Measurements from ENCODE around the gene CARNS1. TPM values are rescaled to one million over a fixed set of nuclear protein-coding genes. Genes with fewer than 3 reads are reported as not detected.
A peak's percentile ranks its signal among the peaks of the same experiment; 100 is the strongest.

Gene CARNS1
- polyA plus RNA-seq, 1 donor (not counting 4 experiments of a cell fraction or from before 2014, with no cell fraction given): not detected

- Histone ChIP-seq H2AFZ (ENCODE audit: control insufficient read depth, low read length) (peak overlapping the region; percentile 73), H3K27me3 (ENCODE audit: control insufficient read depth, extremely low read depth, insufficient read depth, low read length) (peaks cover 4% of the 10 kb centered on the region), H3K4me1 (ENCODE audit: control insufficient read depth, extremely low read depth, insufficient read depth, low read length) (peaks cover 22% of the 10 kb centered on the region), H3K9ac (ENCODE audit: control insufficient read depth, extremely low read depth, insufficient read depth, low read length) (peak overlapping the region; percentile 56), H4K20me1 (ENCODE audit: control insufficient read depth, extremely low read depth, insufficient read depth, low read length) (no peaks in the 10 kb centered on the region), H3K4me3 (ENCODE audit: control insufficient read depth in 2 of 3, extremely low read depth in 1 of 3, insufficient read depth in 2 of 3, low read depth in 1 of 3, low read length in 3 of 3) (peak overlapping the region in 2 of 3 experiments; percentile 18 to 59), H3K4me2 (ENCODE audit: control insufficient read depth, extremely low read depth, insufficient read depth, low read depth, low read length) (peak overlapping the region; percentile 76), H3K27ac (ENCODE audit: control insufficient read depth, insufficient read depth, low read length) (no peak overlapping the region), H3K79me2 (ENCODE audit: control insufficient read depth, insufficient read depth, low read length) (no peaks in the 10 kb centered on the region), H3K9me3 (ENCODE audit: control insufficient read depth, low read depth, low read length) (no peaks in the 10 kb centered on the region), H3K9me1 (ENCODE audit: control insufficient read depth, extremely low read depth, insufficient read depth, low read length) (no peaks in the 10 kb centered on the region), H3K36me3 (ENCODE audit: control insufficient read depth in 2 of 2, extremely low read depth in 1 of 2, insufficient read depth in 2 of 2, low read length in 2 of 2) (no peaks in the 10 kb centered on the region)
- TF ChIP-seq CTCF (optimal IDR thresholded peaks at IDR 0.05 in 1 of 3, IDR thresholded peaks at IDR 0.05 in 1 of 3, conservative IDR thresholded peaks at IDR 0.05 in 1 of 3; ENCODE audit: extremely low read depth in 1 of 3, insufficient read depth in 2 of 3, low read length in 3 of 3): peak in 2 of 3 experiments; percentile 4 to 22
- no peak for TF ChIP-seq EZH2 (IDR thresholded peaks at IDR 0.05; ENCODE audit: low read length)
- dilution Hi-C loops (cut with MboI; ENCODE audit: extremely low pct_ligation_motif_present, low sequenced_read_pairs): no loop called here
- DNase-seq (ENCODE audit: low read depth, low spot score) (no peak), FAIRE-seq (no peak)
Observed at GRCh38 chr11:67421430-67422031, 6.1 kb downstream of the CARNS1 start.

- H3K27me3 ChIP-seq (ENCODE audit: control insufficient read depth, extremely low read depth, insufficient read depth, low read length): peaks cover 4% of the 10 kb centered on the region
- no peak overlapping the region for H3K4me3 ChIP-seq (ENCODE audit: control insufficient read depth in 2 of 3, extremely low read depth in 1 of 3, insufficient read depth in 2 of 3, low read depth in 1 of 3, low read length in 3 of 3)
- H3K9ac ChIP-seq (ENCODE audit: control insufficient read depth, extremely low read depth, insufficient read depth, low read length): peak overlapping the region; percentile 3
- TF ChIP-seq CTCF (optimal IDR thresholded peaks at IDR 0.05 in 1 of 3, IDR thresholded peaks at IDR 0.05 in 1 of 3, conservative IDR thresholded peaks at IDR 0.05 in 1 of 3; ENCODE audit: extremely low read depth in 1 of 3, insufficient read depth in 2 of 3, low read length in 3 of 3) (no peak), EZH2 (IDR thresholded peaks at IDR 0.05; ENCODE audit: low read length) (no peak)
- H3K79me2 ChIP-seq (ENCODE audit: control insufficient read depth, insufficient read depth, low read length): no peaks in the 10 kb centered on the region
- no peaks in the 10 kb centered on the region for H3K9me3 ChIP-seq (ENCODE audit: control insufficient read depth, low read depth, low read length)
- peak; percentile 97 for FAIRE-seq
- H2AFZ ChIP-seq (ENCODE audit: control insufficient read depth, low read length): peak overlapping the region; percentile 49
- peaks cover 26% of the 10 kb centered on the region for H3K4me1 ChIP-seq (ENCODE audit: control insufficient read depth, extremely low read depth, insufficient read depth, low read length)
- no peak for DNase-seq (ENCODE audit: low read depth, low spot score)
- dilution Hi-C loops (cut with MboI; ENCODE audit: extremely low pct_ligation_motif_present, low sequenced_read_pairs): no loop called here
- H3K4me2 ChIP-seq (ENCODE audit: control insufficient read depth, extremely low read depth, insufficient read depth, low read depth, low read length): peak overlapping the region; percentile 37
- no peaks in the 10 kb centered on the region for H4K20me1 ChIP-seq (ENCODE audit: control insufficient read depth, extremely low read depth, insufficient read depth, low read length)
- no peaks in the 10 kb centered on the region for H3K36me3 ChIP-seq (ENCODE audit: control insufficient read depth in 2 of 2, extremely low read depth in 1 of 2, insufficient read depth in 2 of 2, low read length in 2 of 2)
- H3K9me1 ChIP-seq (ENCODE audit: control insufficient read depth, extremely low read depth, insufficient read depth, low read length): no peaks in the 10 kb centered on the region
- H3K27ac ChIP-seq (ENCODE audit: control insufficient read depth, insufficient read depth, low read length): peak overlapping the region; percentile 61
Observed at GRCh38 chr11:67422891-67423290, 7.4 kb downstream of the CARNS1 start.

Data from keratinocyte (primary cell).